Erythroblast (primary cell): Measurements from ENCODE around the gene ARFGAP3.

Source experiments
- DNase-seq, 2 experiments: peaks; one replicate each; lab custom pipeline; 2025; lab: John Stamatoyannopoulos, UW
- GATA1 ChIP-seq: IDR thresholded peaks from 2 replicates; pipeline ENCODE4 v1.6.1; 2011; ENCODE audit warnings: low read depth, mild to moderate bottlenecking, control low read depth, low read length, moderate library complexity
- POLR2A ChIP-seq: IDR thresholded peaks from 2 replicates; pipeline ENCODE4 v1.6.1; 2011; ENCODE audit warnings: mild to moderate bottlenecking, low read length

The ARFGAP3 gene

DNA sequence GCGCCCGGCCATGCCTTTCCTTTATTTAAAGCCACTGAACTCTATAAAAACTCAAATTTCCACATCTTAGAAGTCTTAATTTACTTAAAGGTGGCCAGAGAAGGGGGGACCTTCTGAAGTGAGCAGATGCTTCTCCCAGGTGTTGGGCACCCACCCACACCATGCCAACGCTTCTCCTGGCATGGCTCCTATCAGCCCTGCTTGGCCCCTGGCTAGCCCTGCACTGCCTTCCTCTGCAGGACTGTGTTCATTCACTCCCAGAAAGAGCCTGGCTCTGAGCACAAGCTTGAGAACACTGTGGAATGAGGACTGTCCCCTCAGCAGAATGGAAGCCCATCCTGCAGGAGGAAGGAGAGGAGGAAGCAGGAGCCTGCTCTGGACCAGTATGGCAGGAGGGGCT, 34.6 kb upstream of the ARFGAP3 start:
- no peak for DNase-seq
- TF ChIP-seq POLR2A, result no peak
- TF ChIP-seq GATA1, result no peak

DNA sequence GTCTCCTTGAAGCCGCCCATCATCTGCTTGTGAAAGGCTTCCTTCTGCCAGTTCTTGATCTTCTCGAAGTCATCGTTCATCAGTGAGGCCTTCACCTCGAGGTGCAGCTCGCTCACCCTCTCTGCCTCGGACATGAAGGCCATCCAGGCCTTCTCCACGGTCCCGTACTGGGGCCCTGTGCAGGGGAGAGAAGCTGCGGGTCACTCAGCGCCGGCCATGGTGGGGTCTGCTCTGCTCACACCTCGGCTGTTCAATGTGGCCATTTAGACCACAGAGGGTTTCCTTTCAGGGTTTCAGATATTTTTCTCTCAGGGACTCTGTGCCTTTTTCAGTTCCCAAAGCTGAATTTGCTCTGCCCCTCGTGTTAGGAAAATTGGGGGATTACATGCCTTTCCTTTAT, 33.9 kb upstream of the ARFGAP3 start:
- TF ChIP-seq GATA1 (no peak), POLR2A (no peak)
- no peak for DNase-seq

DNA sequence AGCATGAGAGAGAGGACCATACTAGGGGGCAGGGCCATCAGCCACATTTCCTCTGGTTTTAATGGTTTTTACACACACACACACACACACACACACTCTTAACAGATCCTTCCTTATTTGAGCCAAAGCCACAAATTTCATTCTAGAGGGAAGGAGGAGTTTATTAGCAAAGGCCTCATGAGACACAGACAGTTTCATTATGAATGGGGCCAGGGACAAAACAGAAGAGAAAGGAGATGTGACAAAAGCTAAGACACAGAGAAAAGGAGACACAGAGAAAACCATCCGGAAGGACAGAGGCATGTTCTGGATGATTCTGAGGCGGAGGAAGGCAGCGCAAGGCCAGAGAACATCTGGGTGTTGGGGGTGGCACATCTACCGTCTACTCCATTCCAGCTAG, 32.2 kb upstream of the ARFGAP3 start:
- DNase-seq, result no peak

DNA sequence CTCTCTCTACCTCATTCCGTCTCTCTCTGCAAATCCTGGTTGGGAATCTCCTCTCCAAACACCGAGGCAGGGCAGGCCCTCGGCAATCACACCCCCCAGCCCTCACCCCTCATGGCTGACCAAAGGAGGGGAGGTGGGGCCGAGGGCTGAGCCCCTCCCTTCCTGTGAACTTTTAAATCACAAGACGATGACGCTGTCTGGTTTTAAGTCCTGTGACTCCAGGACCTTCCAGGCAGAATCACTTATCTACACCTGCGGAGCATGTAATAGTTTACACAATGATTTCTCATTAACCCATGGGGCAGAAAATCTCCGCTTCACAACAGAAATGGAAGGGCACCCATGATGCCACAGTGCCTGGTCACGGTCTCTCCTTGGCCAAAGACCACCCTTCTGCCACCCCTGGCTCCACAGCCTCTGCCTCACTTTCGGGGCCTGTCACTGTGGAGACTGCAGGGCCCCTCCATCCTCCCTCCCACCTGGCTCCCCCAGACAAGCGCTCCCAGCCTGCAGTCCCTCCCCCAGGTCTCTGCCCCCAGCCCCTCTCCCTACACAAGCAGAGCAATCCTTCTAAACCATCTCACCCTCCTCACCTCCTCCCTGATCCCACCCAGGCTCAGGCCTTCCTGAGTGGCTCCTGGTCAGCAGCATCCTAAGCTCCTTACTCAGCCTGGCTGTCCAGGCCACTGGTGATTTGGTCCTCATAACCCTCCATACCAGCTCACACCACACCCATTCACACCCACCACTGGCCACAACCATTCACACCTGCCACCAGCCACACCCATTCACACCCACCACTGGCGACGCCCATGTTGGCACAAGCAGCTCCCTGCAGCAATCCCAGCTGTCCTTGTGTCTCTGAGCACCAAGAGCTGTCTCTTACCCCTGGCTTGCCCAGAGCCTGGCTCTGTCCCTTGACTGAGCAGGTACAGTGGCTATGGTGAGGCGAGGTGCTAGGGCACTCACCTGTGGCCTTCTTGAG, 30.7 kb upstream of the ARFGAP3 start:
- TF ChIP-seq GATA1 (no peak), POLR2A (no peak)
- DNase-seq, result no peak

More for the DNA sequence above, 32.2 kb upstream of the ARFGAP3 start:
- no peak for TF ChIP-seq POLR2A
- no peak for TF ChIP-seq GATA1

DNA sequence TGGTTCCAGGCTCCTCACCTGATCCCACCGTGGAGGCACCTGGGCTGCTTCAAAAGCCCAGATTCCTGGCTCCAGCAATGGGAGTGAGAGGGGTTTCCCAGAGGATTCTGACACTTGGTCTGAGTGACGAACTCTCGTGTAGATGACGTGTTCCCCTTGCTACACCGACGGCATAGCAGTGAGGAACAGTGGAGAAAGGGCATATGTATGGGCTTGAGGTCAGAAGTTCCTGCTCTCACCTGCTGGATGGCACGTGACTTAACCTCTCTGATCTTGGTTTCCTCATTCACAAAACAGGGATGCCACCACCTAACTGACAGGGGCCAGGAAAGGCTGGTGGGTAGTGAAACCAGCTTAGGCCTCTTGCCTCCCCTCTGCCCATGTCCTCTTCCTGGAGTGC, 30.0 kb upstream of the ARFGAP3 start:
- TF ChIP-seq POLR2A (no peak), GATA1 (no peak)

DNA sequence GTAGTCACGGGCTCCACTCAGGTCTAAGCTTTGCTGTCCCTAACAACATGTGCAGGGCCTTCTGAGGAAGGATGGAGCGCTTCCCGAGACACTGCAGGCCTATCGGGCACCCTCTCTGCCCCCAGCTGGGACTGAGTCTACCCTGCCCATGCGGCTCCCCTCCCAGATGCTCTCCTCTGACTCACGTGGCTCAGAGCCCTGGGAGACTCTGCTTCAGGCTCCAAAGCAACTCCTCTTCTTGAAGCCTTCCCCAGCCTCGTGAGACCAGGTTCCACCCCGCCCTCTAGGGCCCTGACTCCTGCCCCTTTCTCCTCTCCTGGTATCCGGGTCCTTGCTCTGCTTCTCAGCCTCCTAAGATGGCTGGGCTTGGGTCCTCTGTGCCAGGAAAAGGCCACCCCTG, 28.4 kb upstream of the ARFGAP3 start:
- no peak for DNase-seq
- TF ChIP-seq POLR2A (no peak), GATA1 (no peak)

More for the DNA sequence above, 30.0 kb upstream of the ARFGAP3 start:
- DNase-seq, result no peak

DNA sequence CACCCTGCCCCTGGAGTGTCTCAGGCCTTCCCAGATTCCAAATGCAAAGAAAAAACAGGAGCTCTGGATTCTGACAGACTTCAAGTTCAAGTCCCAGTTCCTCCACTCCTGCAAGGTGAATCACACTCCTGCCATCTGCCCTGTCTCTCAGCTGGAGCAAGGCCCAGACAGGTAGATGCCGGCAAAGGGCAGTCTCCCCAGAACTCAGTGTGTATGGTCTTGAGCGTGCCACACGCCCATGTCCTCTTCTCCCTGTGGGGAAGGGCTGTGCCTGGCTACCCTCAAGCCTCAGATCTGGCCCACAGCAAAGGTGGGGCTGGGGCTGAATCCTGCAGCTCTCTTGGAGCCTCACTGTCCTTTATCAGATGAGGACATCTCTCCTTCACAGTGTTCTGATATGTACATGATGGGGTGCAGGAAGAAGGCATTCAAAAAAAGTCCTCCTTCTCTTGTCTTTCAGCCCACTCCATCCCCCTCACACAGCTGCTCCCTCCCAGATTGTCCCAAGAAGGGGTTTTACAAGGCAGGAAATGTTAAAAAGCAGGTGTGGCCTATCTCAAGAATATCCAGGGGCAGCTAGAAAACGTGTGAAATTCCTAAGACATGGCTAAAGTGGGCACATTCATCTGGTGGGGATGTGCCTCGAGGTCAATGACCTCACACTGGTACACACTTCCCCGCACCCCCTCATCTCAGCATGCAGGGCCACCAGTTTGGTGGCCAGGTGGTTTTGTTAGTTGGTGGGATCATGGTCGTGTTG, 27.7 kb upstream of the ARFGAP3 start:
- DNase-seq, result no peak
- TF ChIP-seq POLR2A (no peak), GATA1 (no peak)

DNA sequence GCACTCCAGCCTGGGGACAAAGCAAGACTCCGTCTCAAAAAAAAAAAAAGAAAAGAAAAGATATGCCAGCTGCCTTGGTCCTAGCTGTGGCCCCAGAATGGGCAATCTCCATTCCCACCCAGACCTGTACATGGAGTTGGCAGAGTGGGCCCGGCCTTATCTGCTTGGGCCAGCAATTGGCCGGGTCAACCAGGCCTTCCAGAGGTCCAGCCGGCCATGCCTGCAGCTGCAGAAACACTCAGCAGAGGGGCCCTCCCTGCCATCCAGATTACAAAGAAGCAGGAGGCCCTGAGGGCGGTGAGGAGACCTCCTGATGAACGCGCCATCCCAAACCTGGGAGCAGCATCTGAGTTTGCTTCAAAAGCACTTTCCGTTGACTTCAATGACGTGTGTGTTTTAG, 26.9 kb upstream of the ARFGAP3 start:
- no peak for TF ChIP-seq POLR2A
- TF ChIP-seq GATA1, result no peak
- DNase-seq, result no peak

DNA sequence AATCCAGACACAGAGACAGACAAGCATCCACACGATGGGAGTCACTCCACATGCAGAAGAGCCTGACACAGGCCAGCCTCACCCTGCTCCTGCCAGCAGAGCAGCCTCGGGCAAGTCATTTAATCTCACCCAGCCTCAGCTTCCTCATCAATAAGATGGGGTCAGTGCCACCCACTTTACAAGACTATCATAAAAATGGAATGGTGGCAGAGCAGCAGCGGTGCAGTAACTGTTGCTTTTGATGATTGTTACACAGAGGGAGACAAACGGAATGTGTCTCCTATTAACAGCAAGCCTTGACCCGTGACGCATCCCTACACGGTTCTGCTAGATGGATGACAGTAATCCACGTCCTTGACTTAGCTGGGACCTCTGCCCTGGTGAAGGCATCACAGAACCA, 26.0 kb upstream of the ARFGAP3 start:
- DNase-seq, result no peak
- no peak for TF ChIP-seq POLR2A
- no peak for TF ChIP-seq GATA1

DNA sequence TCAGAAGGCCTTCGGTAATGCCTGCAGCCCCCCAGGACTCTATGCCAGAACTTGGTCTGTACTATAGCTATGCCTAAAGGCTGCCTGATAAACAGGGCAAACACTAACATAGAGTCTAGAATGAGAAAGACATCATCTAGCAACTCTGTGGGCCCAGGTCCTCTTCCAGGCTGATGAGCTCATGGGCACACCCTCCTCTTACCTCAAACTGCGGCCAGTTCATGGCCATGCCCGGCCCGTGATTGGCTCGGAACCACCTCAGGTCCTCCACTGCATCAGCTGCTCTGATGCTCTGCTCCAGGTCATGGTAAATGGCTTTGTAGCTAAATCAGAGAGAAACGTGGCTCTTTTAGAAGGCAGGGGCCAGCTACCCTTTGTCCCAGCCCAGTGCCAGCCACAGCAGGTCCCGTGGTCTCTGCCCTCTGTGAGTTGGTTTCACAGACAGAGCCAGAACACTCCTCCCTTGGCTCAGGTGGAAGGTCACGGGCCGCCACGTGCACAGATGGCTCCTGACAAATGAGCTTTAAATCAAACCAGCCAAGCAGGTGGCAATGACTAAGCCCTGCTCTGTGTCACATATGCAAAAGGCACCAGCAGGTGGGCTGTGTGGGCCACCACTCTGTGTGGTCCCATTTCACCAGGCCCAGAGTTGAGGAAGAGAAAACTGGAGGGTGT, 25.0 kb upstream of the ARFGAP3 start:
- TF ChIP-seq GATA1 (no peak), POLR2A (no peak)
- DNase-seq, result no peak

DNA sequence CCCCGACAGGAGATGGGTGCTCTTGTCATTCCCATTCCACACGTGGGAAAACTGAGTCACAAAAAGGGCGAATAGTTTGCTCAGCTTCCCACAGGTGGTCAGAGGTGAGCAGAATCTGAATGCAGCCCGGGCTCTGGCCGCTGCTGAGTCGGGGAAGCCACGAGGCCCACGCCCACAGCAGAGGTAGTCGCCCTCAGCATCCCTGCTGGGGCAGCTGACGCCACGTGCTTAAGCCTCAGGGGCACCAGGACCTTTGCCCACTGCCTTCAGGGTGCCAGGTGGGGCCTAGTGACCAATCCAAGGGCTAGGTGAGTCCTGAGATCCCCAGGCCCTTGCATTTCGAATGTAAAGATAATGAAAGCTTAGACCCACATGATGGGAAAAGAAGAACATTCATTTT, 24.2 kb upstream of the ARFGAP3 start:
- TF ChIP-seq GATA1 (no peak), POLR2A (no peak)
- no peak for DNase-seq

DNA sequence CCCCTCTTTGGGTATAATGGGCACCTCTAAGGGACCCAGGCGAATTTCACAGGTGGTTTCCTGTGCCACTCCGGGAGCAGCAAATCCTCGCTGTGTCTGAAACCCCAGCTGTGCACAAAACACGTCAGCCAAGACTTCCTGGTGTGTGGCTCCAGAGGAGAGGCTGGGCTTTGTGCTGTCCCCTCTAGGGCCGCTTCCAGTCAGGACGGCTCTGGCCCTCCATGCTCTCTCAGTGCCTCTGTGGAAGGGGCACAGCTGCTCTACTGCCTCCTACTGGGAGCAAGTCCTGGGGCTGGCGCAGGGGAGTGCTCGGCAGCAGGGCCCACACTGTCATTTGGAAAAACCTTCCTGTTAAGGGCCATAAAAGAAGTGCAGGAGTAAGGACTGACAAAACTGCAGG, 23.7 kb upstream of the ARFGAP3 start:
- DNase-seq, result no peak

DNA sequence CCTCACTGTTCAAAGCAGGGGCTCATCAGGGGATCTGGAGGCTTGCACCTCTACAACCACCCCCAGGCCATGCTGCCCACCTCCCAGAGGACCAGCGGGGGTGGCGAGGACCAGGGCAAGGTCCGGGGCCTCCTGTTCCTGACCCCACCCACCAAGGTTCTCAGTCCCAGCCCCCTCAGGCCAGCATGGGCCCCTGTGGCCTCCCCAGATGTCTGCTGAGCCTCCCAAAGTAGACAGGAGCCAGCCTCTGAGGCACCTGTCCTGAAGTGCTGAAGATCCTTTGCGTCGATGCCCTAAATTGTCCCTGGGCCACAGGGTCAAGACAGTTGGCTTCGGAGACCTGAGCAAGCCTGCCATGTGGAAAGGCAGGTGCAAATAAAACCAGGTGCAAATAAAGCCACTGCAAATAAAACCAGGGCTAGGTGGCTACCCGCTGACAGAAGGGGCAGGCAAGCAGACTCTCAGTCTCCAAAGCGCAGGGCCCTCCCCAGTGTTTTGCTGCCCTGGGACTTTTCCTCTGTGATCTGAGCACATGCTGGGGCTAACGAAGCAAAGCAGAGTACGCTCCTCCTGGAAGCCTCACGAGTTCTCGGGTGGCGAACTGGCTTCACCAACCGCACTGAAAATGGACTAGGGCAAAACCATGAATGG, 22.4 kb upstream of the ARFGAP3 start:
- no peak for DNase-seq
- TF ChIP-seq GATA1, result no peak
- TF ChIP-seq POLR2A, result no peak

More for the DNA sequence above, 23.7 kb upstream of the ARFGAP3 start:
- no peak for TF ChIP-seq GATA1
- TF ChIP-seq POLR2A, result no peak
